HepG2 (cell line): ENCODE measurements around the gene NTM. TPM values are rescaled to one million over a fixed set of nuclear protein-coding genes. Genes with fewer than 3 reads are reported as not detected.

ENCODE experiments used
- ATAC-seq: fragments of 200-7000 bp; cut with Tn5 transposase; 3 replicates; pipeline ENCODE4 v1.9.1; 2020; ENCODE audit warnings: mild to moderate bottlenecking, moderate library complexity
- BruUV-seq: library from RNA; stranded (reverse); fragments of 400-500 nt; replicated peaks from 2 replicates; lab custom pipeline; 2021; lab: Mats Ljungman, UMichigan
- CTCF ChIA-PET: fragments of 300-600 bp; formaldehyde crosslinking; extraction: SDS; loops from one replicate; lab custom pipeline; 2021; ENCODE audit warnings: low total read pairs, inconsistent platforms, low intra/inter-chr PET ratio; lab: Yijun Ruan, JAX
- POLR2A ChIA-PET: fragments of 350-600 bp; sonication (Branson Sonifier 250); formaldehyde crosslinking; loops from one replicate; lab custom pipeline; 2020; ENCODE audit warnings: antibody characterized with exemption, inconsistent platforms; lab: Yijun Ruan, JAX
- DNase-seq: peaks from one replicate; pipeline ENCODE4 v3.0.0-alpha.2; 2015; ENCODE audit warnings: low spot score
- FAIRE-seq: peaks from 3 replicates; lab custom pipeline; 2011; peaks lifted over from hg19 to GRCh38; lab: Jason Lieb, UNC
- H2AFZ ChIP-seq: one replicate; pipeline ENCODE4 v1.6.1; 2011; ENCODE audit warnings: low read length, inconsistent platforms
- H3K27ac ChIP-seq: fragments of 300-600 bp; 3 replicates; pipeline ENCODE4 v1.8.0; 2011; ENCODE audit warnings: mixed run types, mild to moderate bottlenecking, mixed read lengths, low read length, inconsistent platforms; ENCODE audit not compliant: insufficient read depth; ENCODE audit errors: extremely low read length
- H3K27me3 ChIP-seq, 2 experiments: fragments of 200-600 bp in 1 of 2; 2 replicates in 1 of 2; 3 replicates in 1 of 2; pipeline versions ENCODE4 v1.6.0 to v1.8.0; 2011; ENCODE audit warnings: low read length in 2 of 2, mild to moderate bottlenecking in 2 of 2, moderate library complexity in 2 of 2, inconsistent platforms in 1 of 2; ENCODE audit not compliant: insufficient read depth in 2 of 2, control insufficient read depth in 1 of 2
- H3K36me3 ChIP-seq, 2 experiments: fragments of 200-600 bp in 1 of 2; replicated peaks in 1 of 2; 2 replicates in 1 of 2; 3 replicates in 1 of 2; pipeline versions ENCODE4 v1.5.1 to v1.8.0; 2011; ENCODE audit warnings: low read length in 2 of 2, inconsistent platforms in 1 of 2; ENCODE audit not compliant: insufficient read depth in 2 of 2, control insufficient read depth in 1 of 2
- H3K4me1 ChIP-seq: 2 replicates; pipeline ENCODE4 v1.5.1; 2012; ENCODE audit warnings: low read length, inconsistent platforms; ENCODE audit not compliant: insufficient read depth
- H3K4me2 ChIP-seq: 2 replicates; pipeline ENCODE4 v1.6.0; 2011; ENCODE audit warnings: low read depth, low read length, inconsistent platforms
- H3K4me3 ChIP-seq, 3 experiments: fragments of 200-600 bp in 1 of 3; sonication (generic), shearing (Covaris generic) in 1 of 3; replicated peaks in 1 of 3; 2 replicates each; pipeline ENCODE4 v1.5.1; 2011 to 2016; ENCODE audit warnings: low read length in 3 of 3, inconsistent platforms in 2 of 3, low read depth in 2 of 3, mild to moderate bottlenecking in 2 of 3, control low read depth in 1 of 3, mixed read lengths in 1 of 3; ENCODE audit not compliant: insufficient read depth in 1 of 3
- H3K79me2 ChIP-seq: one replicate; pipeline ENCODE4 v1.6.1; 2011; ENCODE audit warnings: low read length, inconsistent platforms; ENCODE audit not compliant: insufficient read depth
- H3K9ac ChIP-seq: 2 replicates; pipeline ENCODE4 v1.6.0; 2011; ENCODE audit warnings: mild to moderate bottlenecking, low read depth, low read length, inconsistent platforms; ENCODE audit not compliant: insufficient read depth
- H3K9me3 ChIP-seq: 2 replicates; pipeline ENCODE4 v1.5.1; 2012; ENCODE audit warnings: mild to moderate bottlenecking, low read length
- H4K20me1 ChIP-seq: 2 replicates; pipeline ENCODE4 v1.6.0; 2011; ENCODE audit warnings: inconsistent platforms, mild to moderate bottlenecking, low read length, moderate library complexity; ENCODE audit not compliant: insufficient read depth
- CCAR2 ChIP-seq: fragments of 200-400 bp; formaldehyde crosslinking; optimal IDR thresholded peaks from 2 replicates; pipeline ENCODE3; 2018; ENCODE audit warnings: low read depth, mild to moderate bottlenecking, low read length, moderate library complexity
- HNF1A ChIP-seq, 2 experiments: sonication (generic) in 1 of 2; formaldehyde crosslinking in 1 of 2; IDR thresholded peaks; 2 replicates each; pipeline versions ENCODE4 v1.4.0 to v1.6.1; 2016 to 2020; ENCODE audit warnings: borderline replicate concordance in 1 of 2, low read depth in 1 of 2, mild to moderate bottlenecking in 1 of 2, missing genetic modification reagents in 1 of 2
- HNRNPLL ChIP-seq: fragments of 200-400 bp; formaldehyde crosslinking; IDR thresholded peaks from 2 replicates; pipeline ENCODE4 v1.6.1; 2017; ENCODE audit warnings: mild to moderate bottlenecking, low read depth, low read length; ENCODE audit not compliant: poor library complexity, severe bottlenecking
- MAZ ChIP-seq, 2 experiments: sonication (generic) in 1 of 2; formaldehyde crosslinking in 1 of 2; IDR thresholded peaks; 2 replicates each; pipeline versions ENCODE4 v1.5.0 to v1.6.1; 2012 to 2020; ENCODE audit warnings: low read depth in 2 of 2, mild to moderate bottlenecking in 2 of 2, borderline replicate concordance in 1 of 2, improper control_type of control experiment in 1 of 2, low read length in 1 of 2, missing genetic modification reagents in 1 of 2, moderate library complexity in 1 of 2
- MYC ChIP-seq: sonication (generic); formaldehyde crosslinking; IDR thresholded peaks from 2 replicates; pipeline ENCODE4 v1.9.0; 2021; ENCODE audit warnings: missing genetic modification reagents, borderline replicate concordance
- SMAD3 ChIP-seq: sonication (generic); formaldehyde crosslinking; IDR thresholded peaks from 2 replicates; pipeline ENCODE4 v1.4.0; 2020; ENCODE audit warnings: missing genetic modification reagents
- SPEN ChIP-seq: sonication (generic); formaldehyde crosslinking; IDR thresholded peaks from 2 replicates; pipeline ENCODE4 v1.5.1; 2020; ENCODE audit warnings: low read depth, mild to moderate bottlenecking, missing genetic modification reagents
- SRSF9 ChIP-seq: fragments of 200-400 bp; formaldehyde crosslinking; IDR thresholded peaks from 2 replicates; pipeline ENCODE4 v1.6.1; 2018; ENCODE audit warnings: borderline replicate concordance, mild to moderate bottlenecking, low read depth, low read length; ENCODE audit not compliant: insufficient read depth, poor library complexity, severe bottlenecking
- ZNF24 ChIP-seq: fragments of 450-650 bp; IDR thresholded peaks from 2 replicates; pipeline ENCODE4 v1.6.1; 2017; ENCODE audit warnings: antibody characterized with exemption, mild to moderate bottlenecking
- ZNF281 ChIP-seq: sonication (generic); formaldehyde crosslinking; IDR thresholded peaks from 2 replicates; pipeline ENCODE4 v1.4.0; 2020; ENCODE audit warnings: missing genetic modification reagents, borderline replicate concordance
- ZNF30 ChIP-seq: sonication (generic); formaldehyde crosslinking; IDR thresholded peaks from 2 replicates; pipeline ENCODE4 v1.5.0; 2020; ENCODE audit warnings: mild to moderate bottlenecking, missing genetic modification reagents
- ZNF326 ChIP-seq: sonication (generic); formaldehyde crosslinking; IDR thresholded peaks from 2 replicates; pipeline ENCODE4 v1.4.0; 2020; ENCODE audit warnings: missing genetic modification reagents, borderline replicate concordance
- ZNF841 ChIP-seq: sonication (generic); formaldehyde crosslinking; IDR thresholded peaks from 2 replicates; pipeline ENCODE4 v1.8.1; 2023; ENCODE audit warnings: missing genetic modification reagents, borderline replicate concordance
- WGBS: methylation state at CpG from one replicate; pipeline ENCODE4 v1.1.6; 2017; ENCODE audit warnings: low lambda C conversion rate; 5-methylcytosine and 5-hydroxymethylcytosine counted together
- in situ Hi-C: cut with HindIII; loops from 2 replicates; pipeline ENCODE4 v1.10.0; 2017; ENCODE audit warnings: low pct_unique_long_range_greater_than_20kb; ENCODE audit not compliant: extremely low pct_ligation_motif_present
- intact Hi-C: fragments of 100-400 bp; cut with micrococcal nuclease; formaldehyde crosslinking; loops from one replicate; pipeline ENCODE4 v1.10.0; 2022; ENCODE audit not compliant: unreplicated experiment
- polyA plus RNA-seq, 8 experiments: library from polyadenylated mRNA; depleted of rRNA in 3 of 8; stranded (reverse) in 7 of 8; unstranded in 1 of 8; fragments of >200 nt; fragmentation: Illumina TruSeq in 4 of 8; extraction: Trizol in 4 of 8; gene quantifications; 2 replicates each; pipeline versions ENCODE4 v1.2.1 to v1.2.3, GENCODE V29; 2011 to 2016; ENCODE audit warnings: low read depth in 4 of 8, missing spikeins in 1 of 8, mixed read lengths in 1 of 8; ENCODE audit not compliant: insufficient read depth in 1 of 8
- total RNA-seq, 5 experiments: library from RNA; depleted of rRNA; stranded (reverse); fragments of >200 nt; fragmentation: Illumina TruSeq; extraction: Trizol; gene quantifications; 2 replicates each; pipeline ENCODE4 v1.2.3, GENCODE V29; 2016; ENCODE audit warnings: low read depth in 1 of 5
- TF ChIP-seq, protein P1 (sequence below): sonication (generic); formaldehyde crosslinking; conservative IDR thresholded peaks from 2 replicates; pipeline ENCODE4 v1.8.1; 2023; ENCODE audit warnings: missing genetic modification reagents

The NTM gene
- total and polyA plus RNA-seq, 2 of the 13 experiments (the other 11 are each of a cell fraction or from before 2014, with no cell fraction given) = not detected

GRCh38 chr11:131898949-131899348 lies 528.5 kb downstream of the NTM start:
- WGBS = 13% methylated on average over 7 of the region's 7 CpGs
- no peak for DNase-seq
- FAIRE-seq = no peak
- in situ Hi-C loops (no loop called here), intact Hi-C loops (no loop called here)
- Histone ChIP-seq H3K36me3 (no peaks in the 10 kb centered on the region), H4K20me1 (no peaks in the 10 kb centered on the region), H3K9me3 (no peaks in the 10 kb centered on the region), H3K4me3 (no peak overlapping the region), H3K4me1 (no peaks in the 10 kb centered on the region), H3K79me2 (no peaks in the 10 kb centered on the region), H3K9ac (no peak overlapping the region), H2AFZ (no peak overlapping the region), H3K4me2 (no peak overlapping the region), H3K27ac (no peak overlapping the region), H3K27me3 (no peaks in the 10 kb centered on the region)
- POLR2A ChIA-PET = no interaction called here
- BruUV-seq = no TSS peak
- CTCF ChIA-PET = no interaction called here
- no peak for ATAC-seq
- no peak for TF ChIP-seq SRSF9
- TF ChIP-seq SMAD3 = no peak
- TF ChIP-seq HNF1A (IDR thresholded peaks at IDR 0.05; ENCODE audit: low read depth) = no peak
- TF ChIP-seq HNF1A (CRISPR knock-in tag; IDR thresholded peaks at IDR 0.05; ENCODE audit: borderline replicate concordance) = no peak
- TF ChIP-seq CCAR2 = no peak
- no peak for TF ChIP-seq MYC (CRISPR knock-in tag)
- no peak for TF ChIP-seq ZNF841 (CRISPR knock-in tag)
- TF ChIP-seq, protein P1, sequence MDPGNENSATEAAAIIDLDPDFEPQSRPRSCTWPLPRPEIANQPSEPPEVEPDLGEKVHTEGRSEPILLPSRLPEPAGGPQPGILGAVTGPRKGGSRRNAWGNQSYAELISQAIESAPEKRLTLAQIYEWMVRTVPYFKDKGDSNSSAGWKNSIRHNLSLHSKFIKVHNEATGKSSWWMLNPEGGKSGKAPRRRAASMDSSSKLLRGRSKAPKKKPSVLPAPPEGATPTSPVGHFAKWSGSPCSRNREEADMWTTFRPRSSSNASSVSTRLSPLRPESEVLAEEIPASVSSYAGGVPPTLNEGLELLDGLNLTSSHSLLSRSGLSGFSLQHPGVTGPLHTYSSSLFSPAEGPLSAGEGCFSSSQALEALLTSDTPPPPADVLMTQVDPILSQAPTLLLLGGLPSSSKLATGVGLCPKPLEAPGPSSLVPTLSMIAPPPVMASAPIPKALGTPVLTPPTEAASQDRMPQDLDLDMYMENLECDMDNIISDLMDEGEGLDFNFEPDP (CRISPR knock-in tag) = no peak
- TF ChIP-seq HNRNPLL = no peak
- no peak for TF ChIP-seq MAZ (IDR thresholded peaks at IDR 0.05; ENCODE audit: borderline replicate concordance, low read depth, low read length)
- TF ChIP-seq MAZ (CRISPR knock-in tag; IDR thresholded peaks at IDR 0.05; ENCODE audit: low read depth) = no peak
- no peak for TF ChIP-seq ZNF281 (CRISPR knock-in tag)
- TF ChIP-seq ZNF326 (CRISPR knock-in tag) = no peak
- no peak for TF ChIP-seq ZNF24
- TF ChIP-seq SPEN (CRISPR knock-in tag) = no peak
- TF ChIP-seq ZNF30 (CRISPR knock-in tag) = no peak
